ENCODE data around the gene CD82. TPM values are rescaled to one million over a fixed set of nuclear protein-coding genes. Genes with fewer than 3 reads are reported as not detected.

CD82 gene
- polyA plus RNA-seq, 1 donor from 2014 or later: 0.84 TPM

GRCh38 chr11:44631831-44632230 is 66.4 kb downstream of the CD82 start:
- H3K27me3 ChIP-seq (ENCODE audit: insufficient read depth, low read depth, low read length): no peaks in the 10 kb centered on the region
- H3K9ac ChIP-seq (ENCODE audit: low read length): no peak overlapping the region
- no peaks in the 10 kb centered on the region for H3F3A ChIP-seq (ENCODE audit: insufficient read depth, low read length, poor library complexity, severe bottlenecking)
- no peaks in the 10 kb centered on the region for H4K20me1 ChIP-seq (ENCODE audit: insufficient read depth)
- H3K9me3 ChIP-seq (ENCODE audit: low read length): no peaks in the 10 kb centered on the region
- no peak overlapping the region for H2AFZ ChIP-seq (ENCODE audit: low read depth, low read length)
- H3K36me3 ChIP-seq (ENCODE audit: insufficient read depth, low read length): no peaks in the 10 kb centered on the region
- no peak overlapping the region for H3K4me2 ChIP-seq (ENCODE audit: low read length)
- no peaks in the 10 kb centered on the region for H3K79me2 ChIP-seq (replicated peaks; ENCODE audit: insufficient read depth, low read length)
- H3K9me2 ChIP-seq (ENCODE audit: insufficient read depth, low read length): no peaks in the 10 kb centered on the region
- no peak overlapping the region for H3K27ac ChIP-seq (ENCODE audit: low read length)
- no peak for TF ChIP-seq POLR2AphosphoS5 (IDR thresholded peaks at IDR 0.05)
- TF ChIP-seq, protein P1, sequence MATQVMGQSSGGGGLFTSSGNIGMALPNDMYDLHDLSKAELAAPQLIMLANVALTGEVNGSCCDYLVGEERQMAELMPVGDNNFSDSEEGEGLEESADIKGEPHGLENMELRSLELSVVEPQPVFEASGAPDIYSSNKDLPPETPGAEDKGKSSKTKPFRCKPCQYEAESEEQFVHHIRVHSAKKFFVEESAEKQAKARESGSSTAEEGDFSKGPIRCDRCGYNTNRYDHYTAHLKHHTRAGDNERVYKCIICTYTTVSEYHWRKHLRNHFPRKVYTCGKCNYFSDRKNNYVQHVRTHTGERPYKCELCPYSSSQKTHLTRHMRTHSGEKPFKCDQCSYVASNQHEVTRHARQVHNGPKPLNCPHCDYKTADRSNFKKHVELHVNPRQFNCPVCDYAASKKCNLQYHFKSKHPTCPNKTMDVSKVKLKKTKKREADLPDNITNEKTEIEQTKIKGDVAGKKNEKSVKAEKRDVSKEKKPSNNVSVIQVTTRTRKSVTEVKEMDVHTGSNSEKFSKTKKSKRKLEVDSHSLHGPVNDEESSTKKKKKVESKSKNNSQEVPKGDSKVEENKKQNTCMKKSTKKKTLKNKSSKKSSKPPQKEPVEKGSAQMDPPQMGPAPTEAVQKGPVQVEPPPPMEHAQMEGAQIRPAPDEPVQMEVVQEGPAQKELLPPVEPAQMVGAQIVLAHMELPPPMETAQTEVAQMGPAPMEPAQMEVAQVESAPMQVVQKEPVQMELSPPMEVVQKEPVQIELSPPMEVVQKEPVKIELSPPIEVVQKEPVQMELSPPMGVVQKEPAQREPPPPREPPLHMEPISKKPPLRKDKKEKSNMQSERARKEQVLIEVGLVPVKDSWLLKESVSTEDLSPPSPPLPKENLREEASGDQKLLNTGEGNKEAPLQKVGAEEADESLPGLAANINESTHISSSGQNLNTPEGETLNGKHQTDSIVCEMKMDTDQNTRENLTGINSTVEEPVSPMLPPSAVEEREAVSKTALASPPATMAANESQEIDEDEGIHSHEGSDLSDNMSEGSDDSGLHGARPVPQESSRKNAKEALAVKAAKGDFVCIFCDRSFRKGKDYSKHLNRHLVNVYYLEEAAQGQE (IDR thresholded peaks at IDR 0.05; ENCODE audit: borderline replicate concordance): no peak
- TF ChIP-seq RAD21 (conservative IDR thresholded peaks at IDR 0.05): no peak
- no peak for TF ChIP-seq MXI1 (conservative IDR thresholded peaks at IDR 0.05; ENCODE audit: poor library complexity, severe bottlenecking)
- TF ChIP-seq EZH2 (IDR thresholded peaks at IDR 0.05; ENCODE audit: borderline replicate concordance, insufficient read depth, low read length, poor library complexity, severe bottlenecking): no peak
- TF ChIP-seq TAF1 (IDR thresholded peaks at IDR 0.05; ENCODE audit: low read depth): no peak
- H3K4me3 ChIP-seq (ENCODE audit: low read length): no peak overlapping the region

DNA sequence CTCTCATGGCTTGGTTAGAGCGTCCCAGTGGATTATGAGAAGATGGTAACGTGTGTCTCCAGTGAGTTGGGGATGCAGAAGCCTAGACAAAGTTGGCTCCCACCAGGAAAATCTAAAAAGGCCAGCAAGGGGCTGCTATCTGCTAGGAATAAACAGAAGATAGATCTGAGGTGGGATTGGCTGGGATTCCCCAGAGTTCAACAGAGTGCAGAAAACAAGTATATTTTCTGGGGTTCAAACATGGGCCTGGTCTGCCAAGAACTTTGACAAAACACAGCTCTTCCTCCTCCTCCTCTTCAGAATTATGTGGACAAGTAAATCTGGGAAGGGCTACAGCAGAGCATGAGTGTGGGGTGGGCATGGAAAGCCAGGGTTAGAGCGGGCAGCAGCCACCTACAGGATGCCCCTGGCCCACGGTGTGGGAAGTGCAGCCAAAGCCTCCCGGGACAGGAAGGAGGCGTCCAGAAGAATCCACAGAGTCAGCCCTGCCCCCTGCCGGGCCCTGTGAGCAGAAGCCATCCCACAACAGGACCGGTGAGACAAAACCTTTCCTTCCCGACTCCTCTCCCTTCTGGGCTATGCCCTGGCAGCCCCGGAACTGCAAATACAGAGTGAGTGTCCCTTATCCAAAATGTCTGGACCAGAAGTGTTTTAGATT is 67.1 kb downstream of the CD82 start:
- Histone ChIP-seq H2AFZ (ENCODE audit: low read depth, low read length) (no peak overlapping the region), H3K4me2 (ENCODE audit: low read length) (no peak overlapping the region), H3K9me2 (ENCODE audit: insufficient read depth, low read length) (no peaks in the 10 kb centered on the region), H3K9ac (ENCODE audit: low read length) (no peak overlapping the region), H3K79me2 (replicated peaks; ENCODE audit: insufficient read depth, low read length) (no peaks in the 10 kb centered on the region), H3F3A (ENCODE audit: insufficient read depth, low read length, poor library complexity, severe bottlenecking) (no peaks in the 10 kb centered on the region), H3K27ac (ENCODE audit: low read length) (no peak overlapping the region), H3K27me3 (ENCODE audit: insufficient read depth, low read depth, low read length) (no peaks in the 10 kb centered on the region), H3K9me3 (ENCODE audit: low read length) (no peaks in the 10 kb centered on the region), H4K20me1 (ENCODE audit: insufficient read depth) (no peaks in the 10 kb centered on the region), H3K36me3 (ENCODE audit: insufficient read depth, low read length) (no peaks in the 10 kb centered on the region), H3K4me3 (ENCODE audit: low read length) (no peak overlapping the region)
- TF ChIP-seq EZH2 (IDR thresholded peaks at IDR 0.05; ENCODE audit: borderline replicate concordance, insufficient read depth, low read length, poor library complexity, severe bottlenecking) (no peak), SMC3 (conservative IDR thresholded peaks at IDR 0.05; ENCODE audit: poor library complexity) (no peak), MXI1 (conservative IDR thresholded peaks at IDR 0.05; ENCODE audit: poor library complexity, severe bottlenecking) (no peak)
- TF ChIP-seq, protein P2, sequence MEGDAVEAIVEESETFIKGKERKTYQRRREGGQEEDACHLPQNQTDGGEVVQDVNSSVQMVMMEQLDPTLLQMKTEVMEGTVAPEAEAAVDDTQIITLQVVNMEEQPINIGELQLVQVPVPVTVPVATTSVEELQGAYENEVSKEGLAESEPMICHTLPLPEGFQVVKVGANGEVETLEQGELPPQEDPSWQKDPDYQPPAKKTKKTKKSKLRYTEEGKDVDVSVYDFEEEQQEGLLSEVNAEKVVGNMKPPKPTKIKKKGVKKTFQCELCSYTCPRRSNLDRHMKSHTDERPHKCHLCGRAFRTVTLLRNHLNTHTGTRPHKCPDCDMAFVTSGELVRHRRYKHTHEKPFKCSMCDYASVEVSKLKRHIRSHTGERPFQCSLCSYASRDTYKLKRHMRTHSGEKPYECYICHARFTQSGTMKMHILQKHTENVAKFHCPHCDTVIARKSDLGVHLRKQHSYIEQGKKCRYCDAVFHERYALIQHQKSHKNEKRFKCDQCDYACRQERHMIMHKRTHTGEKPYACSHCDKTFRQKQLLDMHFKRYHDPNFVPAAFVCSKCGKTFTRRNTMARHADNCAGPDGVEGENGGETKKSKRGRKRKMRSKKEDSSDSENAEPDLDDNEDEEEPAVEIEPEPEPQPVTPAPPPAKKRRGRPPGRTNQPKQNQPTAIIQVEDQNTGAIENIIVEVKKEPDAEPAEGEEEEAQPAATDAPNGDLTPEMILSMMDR (IDR thresholded peaks at IDR 0.05; ENCODE audit: poor library complexity, severe bottlenecking): no peak

DNA sequence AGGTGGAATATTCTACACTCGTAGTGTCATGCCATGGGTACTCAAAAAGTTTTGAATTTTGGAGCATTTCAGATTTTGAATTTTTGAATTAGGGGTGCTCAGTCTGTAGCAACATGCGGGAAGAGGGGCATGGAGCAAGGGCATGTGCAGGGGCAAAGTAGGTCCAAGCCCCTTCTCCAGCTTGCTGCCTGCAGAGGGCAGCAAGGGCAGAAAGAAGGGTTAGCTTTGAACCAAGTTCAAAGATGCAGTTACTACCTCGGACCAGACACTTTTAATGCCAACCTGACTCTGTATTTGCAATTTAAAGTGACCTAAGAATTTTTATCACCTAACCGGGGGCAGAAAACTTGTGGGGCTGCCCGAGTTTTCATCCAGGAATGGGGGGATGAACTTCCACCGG is 68.2 kb downstream of the CD82 start:
- H3K27ac ChIP-seq (ENCODE audit: low read length): no peak overlapping the region

More for the DNA sequence above, 68.2 kb downstream of the CD82 start:
- H3K36me3 ChIP-seq (ENCODE audit: insufficient read depth, low read length): no peaks in the 10 kb centered on the region
- H3F3A ChIP-seq (ENCODE audit: insufficient read depth, low read length, poor library complexity, severe bottlenecking): no peaks in the 10 kb centered on the region
- H3K27me3 ChIP-seq (ENCODE audit: insufficient read depth, low read depth, low read length): no peaks in the 10 kb centered on the region
- H3K9me3 ChIP-seq (ENCODE audit: low read length): no peaks in the 10 kb centered on the region
- no peaks in the 10 kb centered on the region for H4K20me1 ChIP-seq (ENCODE audit: insufficient read depth)
- TF ChIP-seq TAF1 (IDR thresholded peaks at IDR 0.05; ENCODE audit: low read depth) (no peak), POLR2AphosphoS5 (IDR thresholded peaks at IDR 0.05) (no peak), SMC3 (conservative IDR thresholded peaks at IDR 0.05; ENCODE audit: poor library complexity) (peak; percentile 23)
- TF ChIP-seq, protein P2 (IDR thresholded peaks at IDR 0.05; ENCODE audit: poor library complexity, severe bottlenecking): peak; percentile 25
- H3K4me2 ChIP-seq (ENCODE audit: low read length): no peak overlapping the region
- no peak overlapping the region for H3K9ac ChIP-seq (ENCODE audit: low read length)
- H3K79me2 ChIP-seq (replicated peaks; ENCODE audit: insufficient read depth, low read length): no peaks in the 10 kb centered on the region
- H3K4me3 ChIP-seq (ENCODE audit: low read length): no peak overlapping the region
- H2AFZ ChIP-seq (ENCODE audit: low read depth, low read length): no peak overlapping the region
- H3K9me2 ChIP-seq (ENCODE audit: insufficient read depth, low read length): no peaks in the 10 kb centered on the region

Data from neural cell (in vitro differentiated cells).